ENCODE measurements around the gene UVSSA.

UVSSA gene

GRCh38 chr4:1340181-1340747, 6.7 kb upstream of the UVSSA start:
- Histone ChIP-seq H3K9ac (ENCODE audit: low read length) (no peak overlapping the region), H3K79me2 (ENCODE audit: low read length) (no peaks in the 10 kb centered on the region), H3K27ac (ENCODE audit: low read length) (no peak overlapping the region), H4K20me1 (ENCODE audit: insufficient read depth, low read length) (no peaks in the 10 kb centered on the region), H3K4me1 (ENCODE audit: low read length) (no peaks in the 10 kb centered on the region), H3K9me3 (replicated peaks; ENCODE audit: insufficient read depth, low read length) (no peaks in the 10 kb centered on the region), H2AFZ (ENCODE audit: low read length) (no peak overlapping the region), H3K4me2 (ENCODE audit: low read depth, low read length) (no peak overlapping the region), H3K9me2 (replicated peaks; ENCODE audit: insufficient read depth, low read length) (no peaks in the 10 kb centered on the region), H3F3A (ENCODE audit: insufficient read depth, low read length) (0 out of 2 replicates have a peak, but pooled peaks cover 3% of the 10 kb centered on the region), H3K36me3 (replicated peaks; ENCODE audit: insufficient read depth, low read length) (peaks cover 28% of the 10 kb centered on the region), H3K27me3 (replicated peaks; ENCODE audit: insufficient read depth, low read length) (no peaks in the 10 kb centered on the region), H3K4me3 (ENCODE audit: low read length) (no peak overlapping the region)
- no peak for TF ChIP-seq EZH2phosphoT487 (IDR thresholded peaks at IDR 0.05; ENCODE audit: low read length)
- no peak for TF ChIP-seq CTCF (IDR thresholded peaks at IDR 0.05; ENCODE audit: low read length)
- TF ChIP-seq EZH2 (optimal IDR thresholded peaks at IDR 0.05; ENCODE audit: low read depth, low read length), result no peak
- DNase-seq, result peak; percentile 1

GRCh38 chr4:1340861-1341260, 6.1 kb upstream of the UVSSA start:
- no peak overlapping the region for H3K4me2 ChIP-seq (ENCODE audit: low read depth, low read length)
- H3K4me3 ChIP-seq (ENCODE audit: low read length), result no peak overlapping the region
- no peaks in the 10 kb centered on the region for H3K9me3 ChIP-seq (replicated peaks; ENCODE audit: insufficient read depth, low read length)
- peaks cover 28% of the 10 kb centered on the region for H3K36me3 ChIP-seq (replicated peaks; ENCODE audit: insufficient read depth, low read length)
- TF ChIP-seq EZH2 (optimal IDR thresholded peaks at IDR 0.05; ENCODE audit: low read depth, low read length) (no peak), CTCF (IDR thresholded peaks at IDR 0.05; ENCODE audit: low read length) (no peak), EZH2phosphoT487 (IDR thresholded peaks at IDR 0.05; ENCODE audit: low read length) (no peak)
- no peak for DNase-seq
- H3K27ac ChIP-seq (ENCODE audit: low read length), result no peak overlapping the region
- H2AFZ ChIP-seq (ENCODE audit: low read length), result no peak overlapping the region
- no peaks in the 10 kb centered on the region for H4K20me1 ChIP-seq (ENCODE audit: insufficient read depth, low read length)
- H3K79me2 ChIP-seq (ENCODE audit: low read length), result no peaks in the 10 kb centered on the region
- no peaks in the 10 kb centered on the region for H3K4me1 ChIP-seq (ENCODE audit: low read length)
- no peak overlapping the region for H3K9ac ChIP-seq (ENCODE audit: low read length)
- peaks cover 7% of the 10 kb centered on the region; the same call in 1 of the 2 replicates for H3F3A ChIP-seq (ENCODE audit: insufficient read depth, low read length)
- no peaks in the 10 kb centered on the region for H3K27me3 ChIP-seq (replicated peaks; ENCODE audit: insufficient read depth, low read length)
- H3K9me2 ChIP-seq (replicated peaks; ENCODE audit: insufficient read depth, low read length), result no peaks in the 10 kb centered on the region

- H3K4me3 ChIP-seq (ENCODE audit: low read length), result no peak overlapping the region
- peak; percentile 1 for DNase-seq
Observed at GRCh38 chr4:1342003-1342402, 5.0 kb upstream of the UVSSA start.

More at GRCh38 chr4:1342003-1342402, 5.0 kb upstream of the UVSSA start:
- no peaks in the 10 kb centered on the region for H3K79me2 ChIP-seq (ENCODE audit: low read length)
- H3K9me3 ChIP-seq (replicated peaks; ENCODE audit: insufficient read depth, low read length), result no peaks in the 10 kb centered on the region
- peaks cover 10% of the 10 kb centered on the region; the same call in 1 of the 2 replicates for H3F3A ChIP-seq (ENCODE audit: insufficient read depth, low read length)
- H3K27ac ChIP-seq (ENCODE audit: low read length), result no peak overlapping the region
- no peaks in the 10 kb centered on the region for H3K4me1 ChIP-seq (ENCODE audit: low read length)
- H3K27me3 ChIP-seq (replicated peaks; ENCODE audit: insufficient read depth, low read length), result no peaks in the 10 kb centered on the region
- no peak overlapping the region for H2AFZ ChIP-seq (ENCODE audit: low read length)
- H3K36me3 ChIP-seq (replicated peaks; ENCODE audit: insufficient read depth, low read length), result peaks cover 27% of the 10 kb centered on the region
- H3K9me2 ChIP-seq (replicated peaks; ENCODE audit: insufficient read depth, low read length), result no peaks in the 10 kb centered on the region
- H3K4me2 ChIP-seq (ENCODE audit: low read depth, low read length), result no peak overlapping the region
- no peaks in the 10 kb centered on the region for H4K20me1 ChIP-seq (ENCODE audit: insufficient read depth, low read length)
- H3K9ac ChIP-seq (ENCODE audit: low read length), result no peak overlapping the region
- TF ChIP-seq CTCF (IDR thresholded peaks at IDR 0.05; ENCODE audit: low read length), result no peak
- TF ChIP-seq EZH2 (optimal IDR thresholded peaks at IDR 0.05; ENCODE audit: low read depth, low read length), result no peak
- TF ChIP-seq EZH2phosphoT487 (IDR thresholded peaks at IDR 0.05; ENCODE audit: low read length), result no peak

All from MM.1S (cell line).